HepG2 (cell line): ENCODE data around the gene ZNF597. TPM values are rescaled to one million over a fixed set of nuclear protein-coding genes. Genes with fewer than 3 reads are reported as not detected.

Experiments
- ARNTL ChIP-seq: sonication (generic); formaldehyde crosslinking; IDR thresholded peaks from 2 replicates; pipeline ENCODE4 v1.4.0; 2020; ENCODE audit warnings: mild to moderate bottlenecking, missing genetic modification reagents
- ATF7 ChIP-seq, 2 experiments: fragments of 450-650 bp in 1 of 2; sonication (generic) in 1 of 2; formaldehyde crosslinking in 1 of 2; IDR thresholded peaks; 2 replicates each; pipeline versions ENCODE4 v1.4.0 to v1.6.1; 2016 to 2020; ENCODE audit warnings: antibody characterized with exemption in 1 of 2, mild to moderate bottlenecking in 1 of 2, missing genetic modification reagents in 1 of 2
- DZIP1 ChIP-seq: sonication (generic); formaldehyde crosslinking; IDR thresholded peaks from 2 replicates; pipeline ENCODE4 v1.5.0; 2020; ENCODE audit warnings: mild to moderate bottlenecking, missing genetic modification reagents
- HES4 ChIP-seq: sonication (generic); formaldehyde crosslinking; IDR thresholded peaks from 2 replicates; pipeline ENCODE4 v1.9.0; 2021; ENCODE audit warnings: mild to moderate bottlenecking, missing genetic modification reagents, borderline replicate concordance
- PHF20 ChIP-seq: sonication (generic); formaldehyde crosslinking; IDR thresholded peaks from 2 replicates; pipeline ENCODE4 v1.5.0; 2020; ENCODE audit warnings: mild to moderate bottlenecking, missing genetic modification reagents
- POLR2AphosphoS5 ChIP-seq: IDR thresholded peaks from 2 replicates; pipeline ENCODE4 v1.6.1; 2012; ENCODE audit warnings: low read depth, low read length
- STAT6 ChIP-seq: sonication (generic); formaldehyde crosslinking; IDR thresholded peaks from 2 replicates; pipeline ENCODE4 v1.4.0; 2020; ENCODE audit warnings: missing genetic modification reagents, mild to moderate bottlenecking, borderline replicate concordance
- TARDBP ChIP-seq: sonication (generic); formaldehyde crosslinking; IDR thresholded peaks from 2 replicates; pipeline ENCODE4 v1.8.0; 2022; ENCODE audit warnings: mild to moderate bottlenecking, missing genetic modification reagents
- XRCC5 ChIP-seq: fragments of 200-400 bp; formaldehyde crosslinking; optimal IDR thresholded peaks from 2 replicates; pipeline ENCODE3; 2017; ENCODE audit warnings: mild to moderate bottlenecking, low read length
- ZBTB20 ChIP-seq: sonication (generic); formaldehyde crosslinking; IDR thresholded peaks from 2 replicates; pipeline ENCODE4 v1.8.1; 2023; ENCODE audit warnings: missing genetic modification reagents, low read depth, mild to moderate bottlenecking, borderline replicate concordance
- ZBTB37 ChIP-seq: sonication (generic); formaldehyde crosslinking; IDR thresholded peaks from 2 replicates; pipeline ENCODE4 v1.4.0; 2020; ENCODE audit warnings: mild to moderate bottlenecking, missing genetic modification reagents
- ZMAT5 ChIP-seq: sonication (generic); formaldehyde crosslinking; IDR thresholded peaks from 2 replicates; pipeline ENCODE4 v1.5.0; 2020; ENCODE audit warnings: mild to moderate bottlenecking, low read depth, missing genetic modification reagents, borderline replicate concordance
- ZNF230 ChIP-seq: sonication (generic); formaldehyde crosslinking; IDR thresholded peaks from 2 replicates; pipeline ENCODE4 v1.4.0; 2020; ENCODE audit warnings: mild to moderate bottlenecking, missing genetic modification reagents
- ZNF3 ChIP-seq: IDR thresholded peaks from 2 replicates; pipeline ENCODE4 v1.7.0; 2017; ENCODE audit warnings: inconsistent platforms
- ZNF34 ChIP-seq: sonication (generic); formaldehyde crosslinking; IDR thresholded peaks from 2 replicates; pipeline ENCODE4 v1.4.0; 2020; ENCODE audit warnings: mild to moderate bottlenecking, missing genetic modification reagents, borderline replicate concordance
- ZNF501 ChIP-seq: sonication (generic); formaldehyde crosslinking; IDR thresholded peaks from 2 replicates; pipeline ENCODE4 v1.5.1; 2020; ENCODE audit warnings: mild to moderate bottlenecking, moderate library complexity, missing genetic modification reagents
- ZNF670 ChIP-seq: sonication (generic); formaldehyde crosslinking; IDR thresholded peaks from 2 replicates; pipeline ENCODE4 v1.8.0; 2022; ENCODE audit warnings: mild to moderate bottlenecking, missing genetic modification reagents, borderline replicate concordance
- ZNF674 ChIP-seq: sonication (generic); formaldehyde crosslinking; IDR thresholded peaks from 2 replicates; pipeline ENCODE4 v1.5.0; 2020; ENCODE audit warnings: low read depth, mild to moderate bottlenecking, missing genetic modification reagents
- ZNF749 ChIP-seq: sonication (generic); formaldehyde crosslinking; IDR thresholded peaks from 2 replicates; pipeline ENCODE4 v1.8.0; 2022; ENCODE audit warnings: mild to moderate bottlenecking, missing genetic modification reagents, moderate library complexity, borderline replicate concordance
- polyA plus RNA-seq, 8 experiments: library from polyadenylated mRNA; depleted of rRNA in 3 of 8; stranded (reverse) in 7 of 8; unstranded in 1 of 8; fragments of >200 nt; fragmentation: Illumina TruSeq in 4 of 8; extraction: Trizol in 4 of 8; gene quantifications; 2 replicates each; pipeline versions ENCODE4 v1.2.1 to v1.2.3, GENCODE V29; 2011 to 2016; ENCODE audit warnings: low read depth in 4 of 8, missing spikeins in 1 of 8, mixed read lengths in 1 of 8; ENCODE audit not compliant: insufficient read depth in 1 of 8
- total RNA-seq, 5 experiments: library from RNA; depleted of rRNA; stranded (reverse); fragments of >200 nt; fragmentation: Illumina TruSeq; extraction: Trizol; gene quantifications; 2 replicates each; pipeline ENCODE4 v1.2.3, GENCODE V29; 2016; ENCODE audit warnings: low read depth in 1 of 5

Gene ZNF597
- total and polyA plus RNA-seq, 2 of the 13 experiments (the other 11 are each of a cell fraction or from before 2014, with no cell fraction given), result 1.3 to 2.4 TPM

GRCh38 chr16:3443108-3444031 lies at the start of gene ZNF597, which contains the start of gene NAA60 (continued):
- TF ChIP-seq ZNF749 (CRISPR knock-in tag) (0 out of 2 replicates have a peak, but pooled peaks have one; percentile 24), ZNF3 (CRISPR knock-in tag) (no peak), ZNF674 (CRISPR knock-in tag) (no peak), ZBTB37 (CRISPR knock-in tag) (no peak), ARNTL (CRISPR knock-in tag) (no peak), STAT6 (CRISPR knock-in tag) (no peak), ZNF230 (CRISPR knock-in tag) (no peak), ZMAT5 (CRISPR knock-in tag) (no peak), ATF7 (IDR thresholded peaks at IDR 0.05) (no peak), ATF7 (CRISPR knock-in tag; IDR thresholded peaks at IDR 0.05) (no peak), XRCC5 (no peak), ZNF34 (CRISPR knock-in tag) (no peak), ZNF501 (CRISPR knock-in tag) (peak; percentile 67; the same call in 1 of the 2 replicates), HES4 (0 out of 2 replicates have a peak, but pooled peaks have one; percentile 24), TARDBP (CRISPR knock-in tag) (0 out of 2 replicates have a peak, but pooled peaks have one; percentile 28), POLR2AphosphoS5 (peak; percentile 63), DZIP1 (CRISPR knock-in tag) (no peak), PHF20 (CRISPR knock-in tag) (peak; percentile 70), ZNF670 (CRISPR knock-in tag) (no peak), ZBTB20 (CRISPR knock-in tag) (0 out of 2 replicates have a peak, but pooled peaks have one; percentile 59)
- TF ChIP-seq, all 625 proteins: peak for 60
